HEK293 (cell line): Measurements from ENCODE around the gene TM7SF3.

Experiments
- CTCF ChIA-PET: fragments of 350-600 bp; formaldehyde crosslinking; extraction: SDS; loops from one replicate; lab custom pipeline; 2021; ENCODE audit warnings: antibody characterized with exemption; lab: Yijun Ruan, JAX
- POLR2A ChIA-PET: fragments of 300-600 bp; formaldehyde crosslinking; extraction: SDS; loops from one replicate; lab custom pipeline; 2020; ENCODE audit warnings: antibody characterized with exemption, inconsistent platforms; lab: Yijun Ruan, JAX
- H3K27ac ChIP-seq: fragments of 200-500 bp; sonication (Bioruptor generic); 2 replicates; pipeline ENCODE4 v1.5.1; 2014; ENCODE audit warnings: low read depth, low read length, control low read depth, inconsistent platforms; ENCODE audit errors: extremely low read depth
- H3K36me3 ChIP-seq, 2 experiments: fragments of 200-500 bp in 1 of 2; sonication (Bioruptor generic) in 1 of 2; 1 replicate in 1 of 2; 2 replicates in 1 of 2; pipeline ENCODE4 v1.5.1; 2014 to 2017; ENCODE audit warnings: inconsistent platforms in 2 of 2, low read length in 2 of 2; ENCODE audit not compliant: control insufficient read depth in 2 of 2, insufficient read depth in 1 of 2
- H3K4me1 ChIP-seq: fragments of 200-500 bp; sonication (Bioruptor generic); 2 replicates; pipeline ENCODE4 v1.5.1; 2014; ENCODE audit warnings: mild to moderate bottlenecking, low read length, inconsistent platforms; ENCODE audit not compliant: control insufficient read depth, insufficient read depth
- H3K4me3 ChIP-seq: 2 replicates; pipeline ENCODE4 v1.5.1; 2011; ENCODE audit warnings: low read depth, mild to moderate bottlenecking, control low read depth, low read length, moderate library complexity
- H3K9me3 ChIP-seq: fragments of 200-500 bp; sonication (Bioruptor generic); 2 replicates; pipeline ENCODE4 v1.5.1; 2014; ENCODE audit warnings: low read depth, low read length, inconsistent platforms; ENCODE audit not compliant: control insufficient read depth, insufficient read depth
- BCL11B ChIP-seq: fragments of 450-650 bp; formaldehyde crosslinking; IDR thresholded peaks from 2 replicates; pipeline ENCODE4 v1.5.1; 2016; ENCODE audit warnings: low read depth, missing biosample characterization, missing genetic modification characterization
- EGR2 ChIP-seq: fragments of 450-650 bp; formaldehyde crosslinking; IDR thresholded peaks from 2 replicates; pipeline ENCODE4 v1.5.1; 2016; ENCODE audit warnings: low read depth, missing biosample characterization, missing genetic modification characterization
- GLI2 ChIP-seq: fragments of 450-650 bp; formaldehyde crosslinking; IDR thresholded peaks from 2 replicates; pipeline ENCODE4; 2017; ENCODE audit warnings: missing biosample characterization, missing genetic modification characterization, low read depth, borderline replicate concordance
- GLI4 ChIP-seq: fragments of 450-650 bp; formaldehyde crosslinking; IDR thresholded peaks from 2 replicates; pipeline ENCODE4 v1.5.1; 2016; ENCODE audit warnings: missing biosample characterization, missing genetic modification characterization
- KLF10 ChIP-seq: fragments of 450-650 bp; IDR thresholded peaks from 2 replicates; pipeline ENCODE4 v1.5.1; 2018; ENCODE audit warnings: missing biosample characterization, mild to moderate bottlenecking, missing genetic modification characterization
- SCRT2 ChIP-seq: fragments of 450-650 bp; formaldehyde crosslinking; IDR thresholded peaks from 2 replicates; pipeline ENCODE4 v1.5.1; 2016; ENCODE audit warnings: missing biosample characterization, missing genetic modification characterization
- WT1 ChIP-seq: fragments of 450-650 bp; formaldehyde crosslinking; IDR thresholded peaks from 2 replicates; pipeline ENCODE4 v1.5.1; 2016; ENCODE audit warnings: missing biosample characterization, missing genetic modification characterization
- ZBTB21 ChIP-seq: fragments of 450-650 bp; formaldehyde crosslinking; IDR thresholded peaks from 2 replicates; pipeline ENCODE4 v1.5.1; 2017; ENCODE audit warnings: missing biosample characterization, missing genetic modification characterization
- ZNF138 ChIP-seq: fragments of 450-650 bp; formaldehyde crosslinking; IDR thresholded peaks from 2 replicates; pipeline ENCODE4 v1.5.1; 2016; ENCODE audit warnings: missing biosample characterization, missing genetic modification characterization, borderline replicate concordance
- ZNF146 ChIP-seq: fragments of 450-650 bp; formaldehyde crosslinking; IDR thresholded peaks from 2 replicates; pipeline ENCODE4 v1.5.1; 2016; ENCODE audit warnings: missing biosample characterization, missing genetic modification characterization
- ZNF335 ChIP-seq: fragments of 450-650 bp; formaldehyde crosslinking; conservative IDR thresholded peaks from 2 replicates; pipeline ENCODE4 v1.5.1; 2016; ENCODE audit warnings: missing biosample characterization, missing genetic modification characterization
- ZNF354C ChIP-seq: fragments of 450-650 bp; formaldehyde crosslinking; IDR thresholded peaks from 2 replicates; pipeline ENCODE4 v1.5.1; 2016; ENCODE audit warnings: missing biosample characterization, missing genetic modification characterization, low read depth, borderline replicate concordance
- ZNF391 ChIP-seq: fragments of 450-650 bp; formaldehyde crosslinking; IDR thresholded peaks from 2 replicates; pipeline ENCODE4 v1.5.1; 2016; ENCODE audit warnings: low read depth, missing biosample characterization, missing genetic modification characterization, borderline replicate concordance
- ZNF404 ChIP-seq: fragments of 450-650 bp; formaldehyde crosslinking; IDR thresholded peaks from 2 replicates; pipeline ENCODE4 v1.5.1; 2017; ENCODE audit warnings: missing biosample characterization, missing genetic modification characterization
- ZNF560 ChIP-seq: fragments of 450-650 bp; formaldehyde crosslinking; IDR thresholded peaks from 2 replicates; pipeline ENCODE4 v1.5.1; 2017; ENCODE audit warnings: missing biosample characterization, missing genetic modification characterization, borderline replicate concordance
- ZNF610 ChIP-seq: fragments of 450-650 bp; formaldehyde crosslinking; IDR thresholded peaks from 2 replicates; pipeline ENCODE4 v1.5.1; 2016; ENCODE audit warnings: missing biosample characterization, missing genetic modification characterization, borderline replicate concordance
- TF ChIP-seq, protein P1 (sequence below): fragments of 450-650 bp; formaldehyde crosslinking; IDR thresholded peaks from 2 replicates; pipeline ENCODE4 v1.5.1; 2017; ENCODE audit warnings: missing biosample characterization, missing genetic modification characterization
- TF ChIP-seq, protein P2 (sequence below): fragments of 450-650 bp; formaldehyde crosslinking; IDR thresholded peaks from 2 replicates; pipeline ENCODE4 v1.5.1; 2016; ENCODE audit warnings: missing biosample characterization, missing genetic modification characterization
- TF ChIP-seq, protein P3 (sequence below): fragments of 450-650 bp; formaldehyde crosslinking; IDR thresholded peaks from 2 replicates; pipeline ENCODE4 v1.5.1; 2016; ENCODE audit warnings: missing biosample characterization, missing genetic modification characterization

The TM7SF3 gene

DNA sequence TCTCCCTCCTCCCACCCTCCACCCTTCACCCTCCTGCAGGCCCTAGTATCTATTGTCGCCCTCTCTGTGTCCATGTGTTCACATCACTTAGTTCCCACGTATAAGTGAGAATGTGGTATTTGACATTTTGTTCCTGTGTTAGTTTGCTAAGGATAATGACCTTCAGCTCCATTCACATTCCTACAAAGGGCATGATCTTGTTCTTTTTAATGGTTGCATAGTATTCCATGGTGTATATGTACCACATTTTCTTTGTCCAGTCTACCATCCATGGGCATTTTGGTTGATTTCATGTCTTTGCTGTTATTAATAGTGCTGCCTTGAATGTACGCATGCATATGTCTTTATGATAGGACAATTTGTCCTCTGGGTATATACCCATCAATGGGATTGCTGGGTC lies 38.6 kb upstream of the TM7SF3 start:
- Histone ChIP-seq H3K4me1 (no peaks in the 10 kb centered on the region), H3K4me3 (no peak overlapping the region), H3K27ac (no peak overlapping the region), H3K9me3 (no peaks in the 10 kb centered on the region), H3K36me3 (no peaks in the 10 kb centered on the region)
- POLR2A ChIA-PET = no interaction called here
- CTCF ChIA-PET = no interaction called here
- TF ChIP-seq ZNF354C (tag by site-specific recombination) = no peak
- TF ChIP-seq, protein P1, sequence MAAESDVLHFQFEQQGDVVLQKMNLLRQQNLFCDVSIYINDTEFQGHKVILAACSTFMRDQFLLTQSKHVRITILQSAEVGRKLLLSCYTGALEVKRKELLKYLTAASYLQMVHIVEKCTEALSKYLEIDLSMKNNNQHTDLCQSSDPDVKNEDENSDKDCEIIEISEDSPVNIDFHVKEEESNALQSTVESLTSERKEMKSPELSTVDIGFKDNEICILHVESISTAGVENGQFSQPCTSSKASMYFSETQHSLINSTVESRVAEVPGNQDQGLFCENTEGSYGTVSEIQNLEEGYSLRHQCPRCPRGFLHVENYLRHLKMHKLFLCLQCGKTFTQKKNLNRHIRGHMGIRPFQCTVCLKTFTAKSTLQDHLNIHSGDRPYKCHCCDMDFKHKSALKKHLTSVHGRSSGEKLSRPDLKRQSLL (tag by site-specific recombination) = no peak
- TF ChIP-seq, protein P2, sequence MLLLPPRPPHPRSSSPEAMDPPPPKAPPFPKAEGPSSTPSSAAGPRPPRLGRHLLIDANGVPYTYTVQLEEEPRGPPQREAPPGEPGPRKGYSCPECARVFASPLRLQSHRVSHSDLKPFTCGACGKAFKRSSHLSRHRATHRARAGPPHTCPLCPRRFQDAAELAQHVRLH (tag by site-specific recombination) = peak; percentile 60; the same call in 1 of the 2 replicates
- TF ChIP-seq ZNF146 (tag by site-specific recombination) = peak; percentile 94
- no peak for TF ChIP-seq BCL11B (tag by site-specific recombination)

DNA sequence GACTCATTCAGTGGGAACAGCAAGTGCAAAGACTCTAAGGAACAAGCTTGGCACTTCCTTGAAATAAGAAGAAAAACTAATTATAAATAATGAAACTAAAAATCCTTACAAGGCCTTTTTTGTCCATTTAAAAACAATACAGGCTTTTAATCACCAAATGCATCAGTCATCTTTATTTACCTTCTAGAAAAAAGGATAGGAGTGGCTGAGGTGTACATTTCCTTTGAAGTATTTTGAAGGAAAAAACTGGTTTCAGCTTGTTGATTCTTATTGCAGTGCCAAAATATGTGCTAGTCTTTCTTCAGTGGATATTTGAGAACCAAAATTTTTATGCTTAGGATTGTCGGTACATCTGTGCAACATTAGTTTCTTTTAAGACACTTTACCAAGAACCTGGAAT lies 38.0 kb upstream of the TM7SF3 start:
- TF ChIP-seq ZNF404 (tag by site-specific recombination) (no peak), ZNF391 (tag by site-specific recombination) (no peak), WT1 (tag by site-specific recombination) (no peak), ZBTB21 (tag by site-specific recombination) (no peak), ZNF335 (tag by site-specific recombination) (no peak), ZNF560 (no peak), ZNF610 (tag by site-specific recombination) (no peak), GLI2 (tag by site-specific recombination) (no peak), GLI4 (no peak), ZNF138 (no peak), KLF10 (tag by site-specific recombination) (no peak), SCRT2 (tag by site-specific recombination) (no peak), EGR2 (no peak)
- TF ChIP-seq, protein P1 (tag by site-specific recombination) = no peak
- TF ChIP-seq, protein P3, sequence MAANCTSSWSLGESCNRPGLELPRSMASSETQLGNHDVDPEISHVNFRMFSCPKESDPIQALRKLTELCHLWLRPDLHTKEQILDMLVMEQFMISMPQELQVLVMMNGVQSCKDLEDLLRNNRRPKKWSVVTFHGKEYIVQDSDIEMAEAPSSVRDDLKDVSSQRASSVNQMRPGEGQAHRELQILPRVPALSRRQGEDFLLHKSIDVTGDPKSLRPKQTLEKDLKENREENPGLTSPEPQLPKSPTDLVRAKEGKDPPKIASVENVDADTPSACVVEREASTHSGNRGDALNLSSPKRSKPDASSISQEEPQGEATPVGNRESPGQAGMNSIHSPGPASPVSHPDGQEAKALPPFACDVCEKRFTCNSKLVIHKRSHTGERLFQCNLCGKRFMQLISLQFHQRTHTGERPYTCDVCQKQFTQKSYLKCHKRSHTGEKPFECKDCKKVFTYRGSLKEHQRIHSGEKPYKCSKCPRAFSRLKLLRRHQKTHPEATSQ = no peak
- Histone ChIP-seq H3K4me1 (no peaks in the 10 kb centered on the region), H3K27ac (no peak overlapping the region), H3K36me3 (no peaks in the 10 kb centered on the region), H3K4me3 (no peak overlapping the region), H3K9me3 (no peaks in the 10 kb centered on the region)
- ChIA-PET CTCF (interaction anchor here (0.9 kb wide), 1 partner anchor 9 kb away, joined by 3 read pairs; no protein-coding TSS in a partner anchor), POLR2A (no interaction called here)
